K562 (cell line): Measurements from ENCODE around the gene DYRK4. TPM values are rescaled to one million over a fixed set of nuclear protein-coding genes. Genes with fewer than 3 reads are reported as not detected.
A peak's percentile ranks its signal among the peaks of the same experiment; 100 is the strongest.

Experiments
- ATAC-seq: fragments of 200-7000 bp; cut with Tn5 transposase; 3 replicates; pipeline ENCODE4 v1.9.1; 2020; ENCODE audit warnings: moderate library complexity
- BruUV-seq: library from RNA; stranded (reverse); fragments of 400-500 nt; replicated peaks from 2 replicates; lab custom pipeline; 2021; lab: Mats Ljungman, UMichigan
- CTCF ChIA-PET: fragments of 300-600 bp; formaldehyde crosslinking; extraction: SDS; loops from one replicate; lab custom pipeline; 2021; ENCODE audit warnings: low intra/inter-chr PET ratio; lab: Yijun Ruan, JAX
- POLR2A ChIA-PET: fragments of 300-600, 350-650 bp; sonication (Branson Sonifier 250); formaldehyde crosslinking; extraction: SDS; loops from one replicate; lab custom pipeline; 2021; ENCODE audit warnings: antibody characterized with exemption, inconsistent platforms; lab: Yijun Ruan, JAX
- DNase-seq, 4 experiments: peaks; one replicate each; pipeline versions ENCODE4 v3.0.0 to v3.0.0-alpha.2; 2011 to 2018; ENCODE audit warnings: low spot score in 3 of 4, mixed read lengths in 3 of 4; ENCODE audit errors: extremely low read depth in 1 of 4
- FAIRE-seq: peaks from 2 replicates; lab custom pipeline; 2011; peaks lifted over from hg19 to GRCh38; lab: Jason Lieb, UNC
- H2AFZ ChIP-seq: 2 replicates; pipeline ENCODE4 v1.6.0; 2011; ENCODE audit warnings: low read depth, low read length, control low read depth, inconsistent platforms
- H3K27ac ChIP-seq: fragments of 200-600 bp; 3 replicates; pipeline ENCODE4 v1.8.0; 2011; ENCODE audit warnings: low read depth, mild to moderate bottlenecking, control low read depth, inconsistent platforms, low read length, moderate library complexity, mixed read lengths; ENCODE audit errors: extremely low read depth
- H3K27me3 ChIP-seq, 2 experiments: fragments of 300-600 bp in 1 of 2; 2 replicates in 1 of 2; 3 replicates in 1 of 2; pipeline versions ENCODE4 v1.6.0 to v1.8.0; 2011; ENCODE audit warnings: inconsistent platforms in 2 of 2, low read length in 2 of 2, mild to moderate bottlenecking in 1 of 2, mixed read lengths in 1 of 2, moderate library complexity in 1 of 2; ENCODE audit not compliant: control insufficient read depth in 2 of 2, insufficient read depth in 2 of 2
- H3K36me3 ChIP-seq: fragments of 300-600 bp; 3 replicates; pipeline ENCODE4 v1.8.0; 2011; ENCODE audit warnings: mild to moderate bottlenecking, low read length, inconsistent platforms; ENCODE audit not compliant: control insufficient read depth, insufficient read depth
- H3K4me1 ChIP-seq, 2 experiments: fragments of 200-600 bp in 1 of 2; replicated peaks in 1 of 2; 2 replicates in 1 of 2; 3 replicates in 1 of 2; pipeline versions ENCODE4 v1.5.1 to v1.8.0; 2011; ENCODE audit warnings: inconsistent platforms in 2 of 2, low read length in 2 of 2, mild to moderate bottlenecking in 1 of 2, mixed read lengths in 1 of 2, moderate library complexity in 1 of 2; ENCODE audit not compliant: control insufficient read depth in 2 of 2, insufficient read depth in 2 of 2
- H3K4me2 ChIP-seq: 2 replicates; pipeline ENCODE4 v1.6.1; 2011; ENCODE audit warnings: low read length, control low read depth, inconsistent platforms, mixed read lengths; ENCODE audit not compliant: insufficient read depth
- H3K4me3 ChIP-seq: fragments of 200-600 bp; sonication (generic), shearing (Covaris generic); 2 replicates; pipeline ENCODE4 v1.5.1; 2016; ENCODE audit warnings: control low read depth, inconsistent platforms
- H3K79me2 ChIP-seq: fragments of 200-600 bp; 3 replicates; pipeline ENCODE4 v1.8.0; 2011; ENCODE audit warnings: low read length, inconsistent platforms; ENCODE audit not compliant: control insufficient read depth, insufficient read depth
- H3K9ac ChIP-seq, 2 experiments: 2 replicates each; pipeline versions ENCODE4 v1.6.0 to v1.6.1; 2011; ENCODE audit warnings: low read depth in 2 of 2, low read length in 2 of 2, control low read depth in 1 of 2, inconsistent platforms in 1 of 2, mild to moderate bottlenecking in 1 of 2, mixed read lengths in 1 of 2; ENCODE audit not compliant: insufficient read depth in 1 of 2
- H3K9me1 ChIP-seq: one replicate; pipeline ENCODE4 v1.6.0; 2011; ENCODE audit warnings: inconsistent platforms, mild to moderate bottlenecking, low read length, moderate library complexity; ENCODE audit not compliant: control insufficient read depth, insufficient read depth
- H3K9me3 ChIP-seq: replicated peaks from 2 replicates; pipeline ENCODE4 v1.5.1; 2011; ENCODE audit warnings: low read depth, low read length, inconsistent platforms; ENCODE audit not compliant: control insufficient read depth, insufficient read depth
- H4K20me1 ChIP-seq: replicated peaks from 2 replicates; pipeline ENCODE4 v1.6.1; 2011; ENCODE audit warnings: low read length, inconsistent platforms, mixed read lengths; ENCODE audit not compliant: control insufficient read depth, insufficient read depth
- BRD9 ChIP-seq: fragments of 450-650 bp; IDR thresholded peaks from 2 replicates; pipeline ENCODE4 v1.6.1; 2018; ENCODE audit warnings: low read depth; ENCODE audit not compliant: partially characterized antibody
- EP400 ChIP-seq: fragments of 450-650 bp; IDR thresholded peaks from 2 replicates; pipeline ENCODE4 v1.6.1; 2017; ENCODE audit warnings: antibody characterized with exemption, mild to moderate bottlenecking, moderate library complexity
- HMGN3 ChIP-seq: IDR thresholded peaks from 2 replicates; pipeline ENCODE4 v1.6.1; 2011; ENCODE audit warnings: borderline replicate concordance, low read depth, mild to moderate bottlenecking, mixed read lengths, low read length; ENCODE audit not compliant: insufficient read length; ENCODE audit errors: extremely low read depth
- KAT7 ChIP-seq: sonication (generic); formaldehyde crosslinking; IDR thresholded peaks from 2 replicates; pipeline ENCODE4 v1.8.0; 2022; ENCODE audit warnings: missing genetic modification reagents, mild to moderate bottlenecking, borderline replicate concordance
- NCOA2 ChIP-seq, 2 experiments: fragments of 450-650 bp; IDR thresholded peaks; 2 replicates each; pipeline ENCODE4 v1.6.1; 2018; ENCODE audit warnings: mild to moderate bottlenecking in 2 of 2, moderate library complexity in 1 of 2; ENCODE audit not compliant: partially characterized antibody in 2 of 2
- NR2C2 ChIP-seq, 2 experiments: fragments of 200-800 bp in 1 of 2; sonication (Bioruptor generic) in 1 of 2; sonication (generic) in 1 of 2; formaldehyde crosslinking in 1 of 2; IDR thresholded peaks; 2 replicates each; pipeline versions ENCODE4 v1.6.1 to v1.8.0; 2016 to 2022; ENCODE audit warnings: mild to moderate bottlenecking in 1 of 2, missing compliant biosample characterization in 1 of 2, missing genetic modification characterization in 1 of 2, missing genetic modification reagents in 1 of 2
- NRF1 ChIP-seq, 2 experiments: fragments of 450-650 bp; IDR thresholded peaks in 1 of 2; conservative IDR thresholded peaks in 1 of 2; 2 replicates each; pipeline ENCODE4 v1.6.1; 2014; ENCODE audit warnings: mild to moderate bottlenecking in 2 of 2
- PHF8 ChIP-seq: fragments of 200-600 bp; sonication (generic); IDR thresholded peaks from 2 replicates; pipeline ENCODE4 v1.6.1; 2012; ENCODE audit warnings: mixed run types, mild to moderate bottlenecking, inconsistent platforms, low read length, moderate library complexity, borderline replicate concordance
- POLR2B ChIP-seq: fragments of 450-650 bp; IDR thresholded peaks from 2 replicates; pipeline ENCODE4 v1.6.1; 2018; ENCODE audit warnings: low read depth; ENCODE audit not compliant: partially characterized antibody
- POU5F1 ChIP-seq: fragments of 150-350 bp; IDR thresholded peaks from 2 replicates; pipeline ENCODE4 v1.6.1; 2014; ENCODE audit warnings: borderline replicate concordance, low read length, low read depth, mild to moderate bottlenecking; ENCODE audit not compliant: partially characterized antibody
- SIN3B ChIP-seq: fragments of 450-650 bp; IDR thresholded peaks from 2 replicates; pipeline ENCODE4 v1.6.1; 2017; ENCODE audit warnings: low read depth, mild to moderate bottlenecking, moderate library complexity
- SMAD4 ChIP-seq: fragments of 250-450 bp; sonication (Bioruptor Pico); conservative IDR thresholded peaks from 2 replicates; pipeline ENCODE4 v1.8.0; 2021; ENCODE audit warnings: inconsistent platforms, mild to moderate bottlenecking, moderate library complexity
- STAG1 ChIP-seq: sonication (generic); formaldehyde crosslinking; IDR thresholded peaks from 2 replicates; pipeline ENCODE4 v1.5.0; 2020; ENCODE audit warnings: missing genetic modification reagents, borderline replicate concordance
- TAF1 ChIP-seq: IDR thresholded peaks from 2 replicates; pipeline ENCODE4 v1.6.1; 2011; ENCODE audit warnings: mild to moderate bottlenecking, low read length, moderate library complexity; ENCODE audit not compliant: insufficient read depth, control insufficient read depth, severe bottlenecking; ENCODE audit errors: extremely low read depth
- TARDBP ChIP-seq: fragments of 450-650 bp; IDR thresholded peaks from 2 replicates; pipeline ENCODE4 v1.6.1; 2016
- ZNF143 ChIP-seq: sonication (generic); formaldehyde crosslinking; IDR thresholded peaks from 2 replicates; pipeline ENCODE4 v1.9.0; 2022; ENCODE audit warnings: mild to moderate bottlenecking, missing genetic modification reagents
- WGBS: fragments of 100-300 bp; shearing (Covaris generic); methylation state at CpG from one replicate; pipeline ENCODE4 v1.1.6; 2016; ENCODE audit warnings: low coverage, mixed read lengths; ENCODE audit not compliant: insufficient coverage; ENCODE audit errors: missing lambda C conversion rate; 5-methylcytosine and 5-hydroxymethylcytosine counted together
- in situ Hi-C: fragments of 300-500 bp; cut with MboI; formaldehyde crosslinking; loops from 4 replicates; pipeline ENCODE4 v1.15.0; 2018; ENCODE audit warnings: inconsistent platforms, mixed read lengths
- intact Hi-C: fragments of 100-400 bp; cut with micrococcal nuclease; formaldehyde crosslinking; loops from 2 replicates; pipeline ENCODE4 v1.14.2; 2022
- polyA plus RNA-seq, 8 experiments: library from polyadenylated mRNA; depleted of rRNA in 4 of 8; stranded (reverse) in 5 of 8; unstranded in 3 of 8; fragments of >200 nt; fragmentation: Nextera tagmentation in 2 of 8; fragmentation: Illumina TruSeq in 1 of 8; extraction: Ambion mirVana in 2 of 8; extraction: Trizol in 1 of 8; gene quantifications; 2 replicates each; pipeline versions ENCODE4 v1.2.1 to v1.2.3, GENCODE V29; 2011 to 2014; ENCODE audit warnings: inconsistent platforms in 1 of 8, missing spikeins in 1 of 8
- total RNA-seq, 7 experiments: library from RNA; depleted of rRNA in 6 of 7; stranded (reverse); fragments of >200 nt in 6 of 7; fragmentation: Illumina TruSeq in 2 of 7; extraction: Trizol in 2 of 7; gene quantifications; 2 replicates each; pipeline versions ENCODE4 v1.2.1 to v1.2.3, GENCODE V29; 2011 to 2021; ENCODE audit warnings: low replicate concordance in 1 of 7
- TF ChIP-seq, protein P1 (sequence below): fragments of 250-450 bp; sonication (Bioruptor Pico); IDR thresholded peaks from 2 replicates; pipeline ENCODE4 v1.8.0; 2022; ENCODE audit warnings: inconsistent platforms
- TF ChIP-seq, protein P2 (sequence below): fragments of 250-450 bp; sonication (Bioruptor Pico); IDR thresholded peaks from 2 replicates; pipeline ENCODE4 v1.8.0; 2021; ENCODE audit warnings: borderline replicate concordance, mild to moderate bottlenecking, moderate library complexity; ENCODE audit not compliant: poor library complexity, severe bottlenecking

Gene DYRK4
- total and polyA plus RNA-seq, 9 of the 15 experiments (the other 6 are each of a cell fraction or from before 2014, with no cell fraction given) = 13.4 to 37.4 (median 22.2) TPM

DNA sequence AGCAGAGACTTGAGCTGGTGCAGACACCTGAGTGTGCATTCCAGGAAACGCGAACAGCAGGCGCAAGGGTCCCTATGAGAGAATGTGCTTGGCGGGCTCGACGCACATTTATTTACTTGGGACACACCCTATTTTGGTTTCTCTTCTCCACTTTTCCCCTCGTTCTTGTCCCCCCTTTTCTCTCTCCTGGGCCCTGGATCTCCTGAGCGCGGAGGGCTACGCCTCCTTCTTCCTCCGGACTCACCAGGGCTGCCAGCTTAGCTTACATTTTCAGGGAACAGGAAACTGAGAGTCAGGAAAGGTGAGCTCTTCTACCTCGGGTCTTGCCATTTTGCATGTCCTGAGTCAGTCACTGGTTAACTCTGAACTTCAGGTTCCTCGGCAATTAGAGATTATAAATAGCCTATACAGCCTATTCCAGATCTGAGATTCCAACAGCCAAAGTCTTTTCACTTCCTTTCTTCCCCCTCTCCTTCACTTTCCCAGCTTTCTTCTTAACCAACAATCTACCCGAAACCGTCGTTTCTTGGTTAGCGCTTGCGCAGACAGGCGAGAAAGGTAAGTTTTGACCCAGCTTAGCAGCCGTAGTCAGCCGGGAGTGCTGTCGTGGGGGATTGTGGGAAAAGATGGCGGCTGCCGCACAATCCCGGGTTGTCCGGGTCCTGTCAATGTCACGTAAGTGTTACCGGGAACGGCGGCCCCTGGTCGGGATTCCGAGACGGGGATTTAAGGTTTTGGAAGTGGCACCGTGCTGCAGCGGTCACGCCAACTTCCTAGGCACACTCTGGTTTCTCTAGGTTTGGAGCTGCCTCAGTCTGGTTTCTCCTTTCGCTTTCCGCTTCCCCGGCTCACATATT is 86.7 kb downstream of the DYRK4 start, which contains the start of the genes AKAP3 and NDUFA9:
AKAP3 (minus strand) TSS at position 551 of the 857 bp plus-strand sequence. CDS start 10,855 bp downstream, outside the sequence.
NDUFA9 (plus strand) TSS at position 614 of the 857 bp plus-strand sequence; CDS start at position 627, 13 bp downstream.
- FAIRE-seq = peak; percentile 97
- TSS peak; percentile 94 for BruUV-seq
- H3K27ac ChIP-seq = peak within 1 kb of the TSS; percentile 86
- H3K4me2 ChIP-seq = peak within 1 kb of the TSS; percentile 83
- intact Hi-C loops (loop anchor here (2.0 to 10.0 kb wide), 2 partner anchors 44 to 104 kb away; no protein-coding TSS in a partner anchor), in situ Hi-C loops (no loop called here)
- ChIA-PET CTCF (no interaction called here), POLR2A (interaction anchor here (0.6 to 1.1 kb wide), 6 partner anchors 44 to 654 kb away, joined by 3 to 5 read pairs (median 3); partner anchors contain the start of gene CCND2)
- under 1% methylated on average over 36 of the region's 39 CpGs for WGBS
- no peaks in the 10 kb centered on the region for H3K9me3 ChIP-seq
- no peaks in the 10 kb centered on the region for H3K27me3 ChIP-seq
- H4K20me1 ChIP-seq = no peaks in the 10 kb centered on the region
- H2AFZ ChIP-seq = peak within 1 kb of the TSS; percentile 97
- ATAC-seq = peak; percentile 96
- peak; percentile 68 to 83 (median 70) for DNase-seq
- H3K36me3 ChIP-seq = peaks cover 13% of the 10 kb centered on the region; the same call in 1 of the 3 replicates
- H3K9me1 ChIP-seq = no peaks in the 10 kb centered on the region
- H3K4me1 ChIP-seq = no peaks in the 10 kb centered on the region; a peak in 2 of 5 replicates
- peaks cover 45% of the 10 kb centered on the region for H3K79me2 ChIP-seq
- peak within 1 kb of the TSS; percentile 89 to 91 for H3K9ac ChIP-seq
- H3K4me3 ChIP-seq = peak within 1 kb of the TSS; percentile 67
- TF ChIP-seq TAF1 (peak; percentile 93), KAT7 (no peak), SMAD4 (0 out of 2 replicates have a peak, but pooled peaks have one; percentile 18), BRD9 (peak; percentile 9), POLR2B (peak; percentile 70), PHF8 (peak; percentile 84), ZNF143 (CRISPR knock-in tag) (peak; percentile 79), SIN3B (peak; percentile 90), NRF1 (conservative IDR thresholded peaks at IDR 0.05 in 1 of 2, IDR thresholded peaks at IDR 0.05 in 1 of 2) (peak; percentile 82 to 85), NR2C2 (CRISPR knock-in tag; IDR thresholded peaks at IDR 0.05) (0 out of 2 replicates have a peak, but pooled peaks have one; percentile 33), NR2C2 (tag; IDR thresholded peaks at IDR 0.05) (peak; percentile 57; the same call in 1 of the 2 replicates), TARDBP (no peak), NCOA2 (IDR thresholded peaks at IDR 0.05; ENCODE audit: partially characterized antibody in 2 of 2) (no peak), POU5F1 (peak; percentile 36), EP400 (peak; percentile 66; the same call in 1 of the 2 replicates), HMGN3 (no peak), STAG1 (CRISPR knock-in tag) (no peak)
- TF ChIP-seq, protein P1, sequence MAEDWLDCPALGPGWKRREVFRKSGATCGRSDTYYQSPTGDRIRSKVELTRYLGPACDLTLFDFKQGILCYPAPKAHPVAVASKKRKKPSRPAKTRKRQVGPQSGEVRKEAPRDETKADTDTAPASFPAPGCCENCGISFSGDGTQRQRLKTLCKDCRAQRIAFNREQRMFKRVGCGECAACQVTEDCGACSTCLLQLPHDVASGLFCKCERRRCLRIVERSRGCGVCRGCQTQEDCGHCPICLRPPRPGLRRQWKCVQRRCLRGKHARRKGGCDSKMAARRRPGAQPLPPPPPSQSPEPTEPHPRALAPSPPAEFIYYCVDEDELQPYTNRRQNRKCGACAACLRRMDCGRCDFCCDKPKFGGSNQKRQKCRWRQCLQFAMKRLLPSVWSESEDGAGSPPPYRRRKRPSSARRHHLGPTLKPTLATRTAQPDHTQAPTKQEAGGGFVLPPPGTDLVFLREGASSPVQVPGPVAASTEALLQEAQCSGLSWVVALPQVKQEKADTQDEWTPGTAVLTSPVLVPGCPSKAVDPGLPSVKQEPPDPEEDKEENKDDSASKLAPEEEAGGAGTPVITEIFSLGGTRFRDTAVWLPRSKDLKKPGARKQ (CRISPR knock-in tag) = no peak
- TF ChIP-seq, protein P2, sequence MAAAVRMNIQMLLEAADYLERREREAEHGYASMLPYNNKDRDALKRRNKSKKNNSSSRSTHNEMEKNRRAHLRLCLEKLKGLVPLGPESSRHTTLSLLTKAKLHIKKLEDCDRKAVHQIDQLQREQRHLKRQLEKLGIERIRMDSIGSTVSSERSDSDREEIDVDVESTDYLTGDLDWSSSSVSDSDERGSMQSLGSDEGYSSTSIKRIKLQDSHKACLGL (CRISPR knock-in tag) = no peak
